K562 treated with DMSO at 1 percent for 24 hours (cell line): ENCODE results near the gene TMOD2. TPM values are rescaled to one million over a fixed set of nuclear protein-coding genes. Genes with fewer than 3 reads are reported as not detected.

ENCODE experiments used
- total RNA-seq: library from RNA; unstranded; fragments of 300-600 nt; gene quantifications from 2 replicates; pipeline ENCODE4 v1.2.3, GENCODE V29; 2022; ENCODE audit warnings: low read depth; ENCODE audit not compliant: insufficient read depth

The TMOD2 gene
- total RNA-seq = 3.6 and 3.8 TPM in 2 replicates

DNA sequence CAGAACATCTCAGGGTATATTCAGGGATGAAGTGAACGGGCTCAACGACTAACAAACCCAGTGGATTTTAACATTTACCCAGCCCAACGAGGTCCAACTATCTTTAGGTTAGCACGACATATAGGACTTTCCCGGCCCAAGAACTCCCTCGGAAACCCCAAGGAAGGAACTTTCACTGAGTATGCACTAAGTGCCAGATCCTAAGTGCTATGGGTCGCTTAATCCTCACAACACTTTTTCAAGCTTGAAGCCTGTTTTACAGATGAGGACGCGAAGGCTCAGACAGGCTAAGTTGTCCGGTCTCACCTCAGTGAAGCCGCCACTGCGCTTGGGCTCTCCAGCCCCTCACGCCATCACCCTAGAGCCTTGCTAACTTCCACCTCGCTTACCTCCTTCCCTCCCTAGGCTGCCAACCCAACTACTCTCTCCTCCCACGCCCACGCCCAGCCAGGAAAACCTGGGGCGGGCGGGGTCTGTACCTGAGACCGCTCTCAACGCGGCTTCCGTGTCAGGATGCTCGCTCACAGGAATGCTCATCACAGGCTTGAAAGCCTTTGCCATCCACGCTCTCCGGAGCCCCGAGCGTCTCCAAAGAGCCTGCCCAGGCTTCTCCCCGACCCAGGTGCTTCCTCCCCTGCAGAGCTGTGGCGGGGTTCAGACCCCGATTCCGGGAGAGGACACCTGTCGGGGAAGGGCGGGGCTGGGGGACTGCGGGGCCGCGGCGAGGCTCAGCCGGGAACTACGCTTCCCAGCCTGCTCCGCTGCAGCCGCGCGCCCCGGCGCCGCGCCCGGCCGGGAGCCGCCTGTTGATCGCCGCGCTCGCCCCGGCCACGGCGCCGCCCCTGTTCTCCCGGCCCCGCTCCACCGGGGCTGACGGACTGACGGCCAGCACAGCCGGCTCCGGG lies at the start of gene TMOD2:
TSS of gene TMOD2 (plus strand) at position 806 of the 905 bp plus-strand sequence. CDS start 14,845 bp downstream, outside the sequence.

GRCh38 chr15:51737522-51738305 lies 13.7 kb upstream of the TMOD2 start, which contains the start of gene LYSMD2:
TSS of gene LYSMD2 (minus strand) at chr15:51737655. CDS start at chr15:51737622, 33 bp downstream.

GRCh38 chr15:51829376-51830275 lies 78.2 kb downstream of the TMOD2 start, which contains the start of gene TMOD3:
TSS of gene TMOD3 (plus strand) at chr15:51829653. CDS start at chr15:51862885, 33,232 bp downstream.

Other genes starting within 250 kb of the TMOD2 start
- gene DMXL2, start 128.8 kb upstream of the TMOD2 start, total RNA-seq = 36.2 and 38.1 TPM in 2 replicates
- gene SCG3, start 70.1 kb upstream of the TMOD2 start, total RNA-seq = 7.6 and 10.4 TPM in 2 replicates
- 9.3 TPM in 2 replicates for gene LYSMD2, start 13.9 kb upstream of the TMOD2 start, total RNA-seq
- gene TMOD3, start 78.1 kb downstream of the TMOD2 start, total RNA-seq = 15.6 and 16.9 TPM in 2 replicates
- gene LEO1, start 220.2 kb downstream of the TMOD2 start, total RNA-seq = 22.1 and 22.4 TPM in 2 replicates